Endothelial cell of umbilical vein (primary cell): ENCODE measurements around the gene ANP32B. TPM values are rescaled to one million over a fixed set of nuclear protein-coding genes. Genes with fewer than 3 reads are reported as not detected.

Experiments used
- BruUV-seq: library from RNA; stranded (reverse); fragments of 400-500 nt; replicated peaks from 2 replicates; lab custom pipeline; 2021; lab: Mats Ljungman, UMichigan
- CTCF ChIA-PET: fragments of 300-600, 350-600 bp; sonication (Branson Sonifier 250); formaldehyde crosslinking; loops from one replicate; lab custom pipeline; 2021; ENCODE audit warnings: antibody characterized with exemption, inconsistent platforms; lab: Charles Lee
- POLR2A ChIA-PET: fragments of 300-600, 350-600 bp; sonication (Branson Sonifier 250); formaldehyde crosslinking; loops from one replicate; lab custom pipeline; 2021; ENCODE audit warnings: antibody characterized with exemption, inconsistent platforms; lab: Charles Lee
- DNase-seq: peaks from one replicate; pipeline ENCODE4 v3.0.0-alpha.2; 2011; ENCODE audit warnings: low read depth, low spot score
- FAIRE-seq: peaks from 2 replicates; lab custom pipeline; 2011; peaks lifted over from hg19 to GRCh38; lab: Jason Lieb, UNC
- H2AFZ ChIP-seq: 2 replicates; pipeline ENCODE4 v1.6.0; 2012; ENCODE audit warnings: low read depth, low read length, control low read depth, inconsistent platforms
- H3K27ac ChIP-seq: 2 replicates; pipeline ENCODE4 v1.5.1; 2011; ENCODE audit warnings: low read depth, mild to moderate bottlenecking, control low read depth, low read length, moderate library complexity; ENCODE audit not compliant: insufficient read depth
- H3K27me3 ChIP-seq, 2 experiments: 2 replicates each; pipeline versions ENCODE4 v1.6.0 to v1.6.1; 2011; ENCODE audit warnings: low read length in 2 of 2, mixed read lengths in 1 of 2; ENCODE audit not compliant: control insufficient read depth in 2 of 2, insufficient read depth in 2 of 2
- H3K36me3 ChIP-seq, 2 experiments: 2 replicates in 1 of 2; 3 replicates in 1 of 2; pipeline ENCODE4 v1.5.1; 2011; ENCODE audit warnings: low read length in 2 of 2, mild to moderate bottlenecking in 1 of 2, moderate library complexity in 1 of 2; ENCODE audit not compliant: control insufficient read depth in 2 of 2, insufficient read depth in 2 of 2; ENCODE audit errors: extremely low read depth in 1 of 2
- H3K4me1 ChIP-seq: 3 replicates; pipeline ENCODE4 v1.5.1; 2011; ENCODE audit warnings: mild to moderate bottlenecking, low read length; ENCODE audit not compliant: control insufficient read depth, insufficient read depth; ENCODE audit errors: extremely low read depth
- H3K4me2 ChIP-seq: 2 replicates; pipeline ENCODE4 v1.6.1; 2011; ENCODE audit warnings: low read length, control low read depth, mixed read lengths; ENCODE audit not compliant: insufficient read depth
- H3K4me3 ChIP-seq, 3 experiments: fragments of 200-600 bp in 1 of 3; sonication (generic), shearing (Covaris generic) in 1 of 3; replicated peaks in 1 of 3; 2 replicates each; pipeline ENCODE4 v1.5.1; 2011 to 2016; ENCODE audit warnings: control low read depth in 3 of 3, low read length in 3 of 3, mild to moderate bottlenecking in 2 of 3, inconsistent platforms in 1 of 3, low read depth in 1 of 3, moderate library complexity in 1 of 3; ENCODE audit not compliant: insufficient read depth in 1 of 3
- H3K79me2 ChIP-seq: 2 replicates; pipeline ENCODE4 v1.6.0; 2012; ENCODE audit warnings: low read length, inconsistent platforms; ENCODE audit not compliant: control insufficient read depth, insufficient read depth
- H3K9ac ChIP-seq: replicated peaks from 2 replicates; pipeline ENCODE3; 2011; ENCODE audit warnings: low read length, control low read depth; ENCODE audit not compliant: insufficient read depth; ENCODE audit errors: extremely low read depth
- H3K9me1 ChIP-seq: replicated peaks from 3 replicates; pipeline ENCODE4 v1.6.0; 2011; ENCODE audit warnings: mild to moderate bottlenecking, low read length; ENCODE audit not compliant: control insufficient read depth, insufficient read depth; ENCODE audit errors: extremely low read depth
- H3K9me3 ChIP-seq: replicated peaks from 2 replicates; pipeline ENCODE4 v1.5.1; 2012; ENCODE audit warnings: low read length, inconsistent platforms; ENCODE audit not compliant: control insufficient read depth, insufficient read depth
- H4K20me1 ChIP-seq: replicated peaks from 2 replicates; pipeline ENCODE3; 2011; ENCODE audit warnings: mild to moderate bottlenecking, low read length; ENCODE audit not compliant: control insufficient read depth, insufficient read depth; ENCODE audit errors: extremely low read depth
- CTCF ChIP-seq, 2 donors: IDR thresholded peaks; 1 replicate in 1 of 2; 2 replicates in 1 of 2; pipeline ENCODE4 v1.5.1; 2011; ENCODE audit warnings: low read length in 2 of 2, mild to moderate bottlenecking in 2 of 2, moderate library complexity in 2 of 2, control low read depth in 1 of 2, inconsistent platforms in 1 of 2, low read depth in 1 of 2; ENCODE audit not compliant: insufficient read depth in 1 of 2; ENCODE audit errors: extremely low read depth in 1 of 2
- EZH2 ChIP-seq: IDR thresholded peaks from 2 replicates; pipeline ENCODE4 v1.6.1; 2012; ENCODE audit warnings: borderline replicate concordance, low read depth, mild to moderate bottlenecking, moderate library complexity, low read length, inconsistent platforms; ENCODE audit not compliant: severe bottlenecking
- FOS ChIP-seq: IDR thresholded peaks from 2 replicates; pipeline ENCODE4 v1.6.1; 2011; ENCODE audit warnings: mild to moderate bottlenecking, low read length, moderate library complexity, borderline replicate concordance; ENCODE audit not compliant: insufficient read depth
- GATA2 ChIP-seq: IDR thresholded peaks from 2 replicates; pipeline ENCODE4 v1.7.0; 2011; ENCODE audit warnings: low read depth, mild to moderate bottlenecking, moderate library complexity, mixed read lengths, low read length; ENCODE audit not compliant: insufficient read length, insufficient read depth
- JUN ChIP-seq: IDR thresholded peaks from 2 replicates; pipeline ENCODE4 v1.6.1; 2011; ENCODE audit warnings: borderline replicate concordance, low read depth; ENCODE audit not compliant: insufficient read length, insufficient read depth
- MYC ChIP-seq: IDR thresholded peaks from one replicate; pipeline ENCODE4 v1.6.1; 2011; ENCODE audit warnings: mild to moderate bottlenecking, low read depth, low read length
- POLR2A ChIP-seq: IDR thresholded peaks from 2 replicates; pipeline ENCODE4 v1.6.1; 2012; ENCODE audit warnings: low read depth, mild to moderate bottlenecking, control low read depth, low read length
- POLR2AphosphoS5 ChIP-seq: IDR thresholded peaks from 2 replicates; pipeline ENCODE4 v1.6.1; 2012; ENCODE audit warnings: low read depth, mild to moderate bottlenecking, control low read depth, low read length, moderate library complexity; ENCODE audit not compliant: insufficient read depth
- dilution Hi-C: fragments of 300-500 bp; cut with MboI; formaldehyde crosslinking; loops from one replicate; pipeline ENCODE4 v1.15.0; 2019; ENCODE audit warnings: low sequenced_read_pairs; ENCODE audit not compliant: extremely low pct_ligation_motif_present
- intact Hi-C: fragments of 100-400 bp; cut with micrococcal nuclease; formaldehyde crosslinking; loops from one replicate; pipeline ENCODE4 v1.10.0; 2022
- polyA plus RNA-seq, 4 experiments: library from polyadenylated mRNA; depleted of rRNA in 3 of 4; stranded (reverse) in 3 of 4; unstranded in 1 of 4; fragments of >200 nt; gene quantifications; 2 replicates each; pipeline versions ENCODE4 v1.2.1 to v1.2.3, GENCODE V29; 2011 to 2012; ENCODE audit warnings: missing spikeins in 1 of 4
- total RNA-seq: library from RNA; stranded (reverse); gene quantifications from 2 replicates; pipeline ENCODE4 v1.2.3, GENCODE V29; 2021
- TF ChIP-seq, protein P1 (sequence below): IDR thresholded peaks from 2 replicates; pipeline ENCODE4 v1.6.1; 2011; ENCODE audit not compliant: insufficient read depth, insufficient read length

ANP32B gene
- total and polyA plus RNA-seq, 2 donors (not counting 3 experiments of a cell fraction or from before 2014, with no cell fraction given), result 13.9 to 173 TPM

DNA sequence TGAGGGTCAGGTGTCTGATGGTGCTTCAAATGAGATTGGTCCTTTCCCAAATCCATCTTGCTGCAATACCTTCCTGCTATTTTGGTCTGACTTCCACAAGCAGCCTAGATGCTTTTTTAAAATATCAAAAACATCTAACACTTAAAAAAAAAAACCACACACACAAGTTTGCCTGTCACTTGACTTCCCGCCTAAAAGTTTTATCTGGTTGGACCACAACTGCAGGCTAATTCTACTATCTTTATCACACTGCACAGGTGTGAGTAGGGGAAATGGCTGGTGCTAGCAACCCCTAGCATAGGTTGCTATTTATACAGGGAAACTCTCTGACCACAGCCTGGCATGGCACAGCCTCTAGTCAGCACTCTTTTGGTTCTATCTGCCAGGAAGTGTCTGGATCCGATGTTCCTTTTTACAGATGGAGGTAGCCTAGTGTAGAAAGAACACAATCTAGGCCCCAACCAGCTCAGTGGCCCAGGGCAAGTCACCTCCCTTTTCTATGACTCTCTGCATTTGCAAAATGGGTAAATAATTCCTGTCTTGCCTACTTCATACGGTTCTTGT lies 45.0 kb upstream of the ANP32B start, which contains the start of gene HEMGN:
TSS of gene HEMGN (minus strand) at position 92 of the 564 bp plus-strand sequence. CDS start at position 56, 36 bp downstream.
- Histone ChIP-seq H3K27ac (no peak within 1 kb of the TSS), H3K27me3 (peaks cover 41 to 77% of the 10 kb centered on the region in 2 experiments), H2AFZ (no peak within 1 kb of the TSS), H3K4me2 (no peak within 1 kb of the TSS), H3K9ac (no peak within 1 kb of the TSS), H3K4me3 (no peak within 1 kb of the TSS), H4K20me1 (no peaks in the 10 kb centered on the region), H3K9me3 (no peaks in the 10 kb centered on the region), H3K4me1 (no peaks in the 10 kb centered on the region), H3K36me3 (no peaks in the 10 kb centered on the region), H3K79me2 (no peaks in the 10 kb centered on the region), H3K9me1 (no peaks in the 10 kb centered on the region)
- ChIA-PET POLR2A (no interaction called here), CTCF (no interaction called here)
- no peak for DNase-seq
- intact Hi-C loops, result loop anchor here (5.0 kb wide), 1 partner anchor 34 kb away; no protein-coding TSS in a partner anchor
- dilution Hi-C loops, result no loop called here
- FAIRE-seq, result no peak
- TF ChIP-seq CTCF (IDR thresholded peaks at IDR 0.05; ENCODE audit: extremely low read depth in 1 of 2, insufficient read depth in 1 of 2, low read depth in 1 of 2, low read length in 2 of 2) (no peak), JUN (no peak), POLR2A (no peak), GATA2 (no peak), FOS (no peak), EZH2 (no peak), POLR2AphosphoS5 (no peak), MYC (no peak)
- TF ChIP-seq, protein P1, sequence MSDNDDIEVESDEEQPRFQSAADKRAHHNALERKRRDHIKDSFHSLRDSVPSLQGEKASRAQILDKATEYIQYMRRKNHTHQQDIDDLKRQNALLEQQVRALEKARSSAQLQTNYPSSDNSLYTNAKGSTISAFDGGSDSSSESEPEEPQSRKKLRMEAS, result no peak
- BruUV-seq, result no TSS peak
